ENCODE measurements around the gene PDP2.
"Not testable (repeated sequence)": the region's sequence is repeated elsewhere in the genome, so short reads cannot be mapped to it uniquely, and the experiment has no call there.

The PDP2 gene

GRCh38 chr16:66856184-66856730 is 24.1 kb upstream of the PDP2 start:
- no peak for DNase-seq

GRCh38 chr16:66856801-66857200 is 23.5 kb upstream of the PDP2 start:
- no peak for DNase-seq

- no peak for DNase-seq
These were observed 22.9 kb upstream of the PDP2 start for GRCh38 chr16:66857437-66857836.

GRCh38 chr16:66858740-66859396 is 21.4 kb upstream of the PDP2 start:
- DNase-seq: no peak

- DNase-seq: no peak
These were observed 20.8 kb upstream of the PDP2 start for GRCh38 chr16:66859397-66860068.

GRCh38 chr16:66862023-66862520 is 18.2 kb upstream of the PDP2 start:
- DNase-seq: no peak

GRCh38 chr16:66863707-66864106 is 16.6 kb upstream of the PDP2 start:
- DNase-seq: no peak

GRCh38 chr16:66869424-66869823 is 10.9 kb upstream of the PDP2 start:
- DNase-seq: no peak

GRCh38 chr16:66871363-66871762 is 9.0 kb upstream of the PDP2 start:
- not testable (repeated sequence) for DNase-seq

GRCh38 chr16:66871840-66872239 is 8.5 kb upstream of the PDP2 start:
- no peak for DNase-seq

GRCh38 chr16:66872559-66872942 is 7.8 kb upstream of the PDP2 start:
- DNase-seq: no peak

GRCh38 chr16:66872943-66873684 is 7.2 kb upstream of the PDP2 start:
- DNase-seq: peak; percentile 38

GRCh38 chr16:66873685-66874055 is 6.6 kb upstream of the PDP2 start:
- no peak for DNase-seq

- DNase-seq: no peak
These were observed 6.1 kb upstream of the PDP2 start for GRCh38 chr16:66874079-66874775.

- no peak for DNase-seq
These were observed 2.2 kb upstream of the PDP2 start for GRCh38 chr16:66878067-66878466.

- no peak for DNase-seq
These were observed 701 bp downstream of the PDP2 start for GRCh38 chr16:66881014-66881417.

GRCh38 chr16:66881560-66881959 is 1.2 kb downstream of the PDP2 start:
- DNase-seq: no peak

- DNase-seq: no peak
These were observed 1.7 kb downstream of the PDP2 start for GRCh38 chr16:66881964-66882508.

GRCh38 chr16:66882702-66883101 is 2.4 kb downstream of the PDP2 start:
- no peak for DNase-seq

GRCh38 chr16:66885491-66885890 is 5.2 kb downstream of the PDP2 start:
- no peak for DNase-seq

GRCh38 chr16:66886321-66886720 is 6.0 kb downstream of the PDP2 start:
- no peak for DNase-seq

GRCh38 chr16:66886914-66887313 is 6.6 kb downstream of the PDP2 start:
- DNase-seq: no peak
